ENCODE results near the gene KIAA0513. TPM values are rescaled to one million over a fixed set of nuclear protein-coding genes. Genes with fewer than 3 reads are reported as not detected.
A peak's percentile ranks its signal among the peaks of the same experiment; 100 is the strongest.

The KIAA0513 gene
- total RNA-seq, 1 experiment from 2014 or later, result 6.6 TPM

DNA sequence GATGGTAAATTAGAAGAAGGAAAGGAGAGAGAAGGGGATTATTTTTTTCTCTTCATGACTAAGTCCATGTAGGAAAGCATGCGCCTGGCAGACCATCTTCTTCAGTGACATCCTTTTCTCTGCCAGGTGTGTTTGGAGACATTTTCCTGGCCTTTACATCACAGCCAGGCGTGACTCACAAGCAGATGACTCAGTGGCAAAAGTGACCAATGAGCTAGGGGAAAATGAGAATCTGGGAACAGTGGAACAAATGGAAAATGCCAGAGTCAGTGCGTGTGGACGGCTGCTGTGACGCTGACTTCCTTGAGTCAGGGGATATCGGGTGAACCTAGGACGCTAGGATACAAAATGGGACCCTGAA lies 9.4 kb downstream of the KIAA0513 start:
- Histone ChIP-seq H3K4me2 (ENCODE audit: low read length) (peak overlapping the region; percentile 70), H3K9me2 (ENCODE audit: insufficient read depth) (no peaks in the 10 kb centered on the region), H3K79me2 (ENCODE audit: insufficient read depth, low read length) (no peaks in the 10 kb centered on the region), H3K27ac (ENCODE audit: low read depth, low read length) (peak overlapping the region; percentile 49), H2AFZ (ENCODE audit: low read depth, low read length, poor library complexity, severe bottlenecking) (peak overlapping the region; percentile 28), H3K4me3 (replicated peaks in 1 of 2; ENCODE audit: low read depth in 1 of 2, low read length in 2 of 2) (peak overlapping the region; percentile 3 to 32; a peak in 3 of 4 replicates), H3K27me3 (ENCODE audit: insufficient read depth, low read length) (no peaks in the 10 kb centered on the region; the same call in 1 of the 2 replicates), H4K20me1 (ENCODE audit: insufficient read depth) (no peaks in the 10 kb centered on the region), H3K9ac (ENCODE audit: low read length) (peak overlapping the region; percentile 36), H3K9me3 (ENCODE audit: control insufficient read depth in 1 of 2, insufficient read depth in 1 of 2, low read depth in 1 of 2, low read length in 2 of 2) (no peaks in the 10 kb centered on the region), H3K36me3 (ENCODE audit: control insufficient read depth in 1 of 2, insufficient read depth in 2 of 2, low read length in 2 of 2) (no peaks in the 10 kb centered on the region), H3K4me1 (ENCODE audit: control insufficient read depth in 1 of 2, insufficient read depth in 2 of 2, low read length in 2 of 2) (peaks cover 14 to 20% of the 10 kb centered on the region in 2 experiments)
- BruUV-seq (replicated peaks), result no TSS peak
- POLR2A ChIA-PET, result interaction anchor here (0.6 to 1.5 kb wide), 3 partner anchors 8 to 10 kb away, joined by 3 to 10 read pairs (median 4); partner anchors contain the start of gene KIAA0513
- DNase-seq (ENCODE audit: low read depth, low spot score) (peak; percentile 96), ATAC-seq (peak; percentile 91)
- CTCF ChIA-PET, result interaction anchor here (0.7 to 1.4 kb wide), 6 partner anchors 9 to 78 kb away, joined by 3 to 5 read pairs (median 4); partner anchors contain the start of gene KIAA0513
- intact Hi-C loops (cut with micrococcal nuclease), result no loop called here
- no peak for TF ChIP-seq EZH2phosphoT487 (IDR thresholded peaks at IDR 0.05; ENCODE audit: borderline replicate concordance)
- TF ChIP-seq POLR2AphosphoS5 (IDR thresholded peaks at IDR 0.05; ENCODE audit: low read depth, low read length), result peak; percentile 62; the same call in 1 of the 2 replicates
- peak; percentile 76 for TF ChIP-seq YY1 (IDR thresholded peaks at IDR 0.05; ENCODE audit: extremely low read depth, insufficient replicate concordance, low read depth, low read length)
- no peak for TF ChIP-seq POLR2A (IDR thresholded peaks at IDR 0.05; ENCODE audit: borderline replicate concordance, extremely low read depth, insufficient read depth, insufficient read length)
- peak; percentile 66 for TF ChIP-seq TCF7L2 (IDR thresholded peaks at IDR 0.05; ENCODE audit: borderline replicate concordance, extremely low read depth, insufficient read depth, insufficient read length)
- RAD21 ChIA-PET (ENCODE audit: low non-redundant PET in 1 of 2, low total read pairs in 2 of 2, uncharacterized antibody in 2 of 2, unreplicated experiment in 2 of 2), result no interaction called here

DNA sequence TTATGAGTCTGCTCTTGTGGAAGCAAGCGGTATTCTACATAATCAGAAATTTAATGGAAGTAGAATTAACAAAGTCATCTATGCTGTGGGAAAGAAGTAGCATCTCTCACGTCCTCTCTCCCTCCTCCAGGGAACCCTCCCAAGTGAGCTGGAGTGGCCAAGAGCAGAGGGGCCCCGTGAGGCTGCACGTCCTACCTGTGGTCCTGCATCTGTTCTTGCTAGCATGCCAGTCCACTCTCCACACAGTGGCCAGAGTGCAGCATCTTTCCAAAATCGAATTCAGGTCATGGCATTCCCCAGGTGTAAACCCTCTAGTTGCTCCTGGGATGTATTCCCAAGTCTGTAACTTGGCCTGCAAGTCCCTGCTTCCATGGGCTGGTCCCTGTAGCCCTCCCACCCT lies 10.1 kb downstream of the KIAA0513 start:
- RAD21 ChIA-PET (ENCODE audit: low non-redundant PET in 1 of 2, low total read pairs in 2 of 2, uncharacterized antibody in 2 of 2, unreplicated experiment in 2 of 2), result no interaction called here
- DNase-seq (ENCODE audit: low read depth, low spot score) (no peak), ATAC-seq (no peak)
- Histone ChIP-seq H3K9me2 (ENCODE audit: insufficient read depth) (no peaks in the 10 kb centered on the region), H3K4me3 (replicated peaks in 1 of 2; ENCODE audit: low read depth in 1 of 2, low read length in 2 of 2) (peak overlapping the region in 1 of 2 experiments; percentile 32; a peak in 2 of 4 replicates), H3K4me1 (ENCODE audit: control insufficient read depth in 1 of 2, insufficient read depth in 2 of 2, low read length in 2 of 2) (peaks cover 14 to 20% of the 10 kb centered on the region in 2 experiments), H3K9ac (ENCODE audit: low read length) (peak overlapping the region; percentile 36), H2AFZ (ENCODE audit: low read depth, low read length, poor library complexity, severe bottlenecking) (peak overlapping the region; percentile 28), H3K27ac (ENCODE audit: low read depth, low read length) (peak overlapping the region; percentile 49; the same call in 1 of the 2 replicates), H4K20me1 (ENCODE audit: insufficient read depth) (no peaks in the 10 kb centered on the region), H3K9me3 (ENCODE audit: control insufficient read depth in 1 of 2, insufficient read depth in 1 of 2, low read depth in 1 of 2, low read length in 2 of 2) (no peaks in the 10 kb centered on the region), H3K27me3 (ENCODE audit: insufficient read depth, low read length) (no peaks in the 10 kb centered on the region; the same call in 1 of the 2 replicates), H3K4me2 (ENCODE audit: low read length) (peak overlapping the region; percentile 70), H3K79me2 (ENCODE audit: insufficient read depth, low read length) (no peaks in the 10 kb centered on the region), H3K36me3 (ENCODE audit: control insufficient read depth in 1 of 2, insufficient read depth in 2 of 2, low read length in 2 of 2) (no peaks in the 10 kb centered on the region)
- no TSS peak for BruUV-seq (replicated peaks)
- intact Hi-C loops (cut with micrococcal nuclease), result no loop called here
- CTCF ChIA-PET, result interaction anchor here (0.8 to 1.4 kb wide), 5 partner anchors 9 to 67 kb away, joined by 3 to 5 read pairs (median 5); partner anchors contain the start of gene KIAA0513
- POLR2A ChIA-PET, result interaction anchor here (1.0 to 1.5 kb wide), 2 partner anchors 9 to 10 kb away, joined by 4 to 10 read pairs; partner anchors contain the start of gene KIAA0513
- TF ChIP-seq SIN3A (IDR thresholded peaks at IDR 0.05; ENCODE audit: low read depth), result no peak
- TF ChIP-seq SRF (IDR thresholded peaks at IDR 0.05; ENCODE audit: low read depth), result no peak
- TF ChIP-seq POLR2A (IDR thresholded peaks at IDR 0.05; ENCODE audit: borderline replicate concordance, extremely low read depth, insufficient read depth, insufficient read length), result no peak
- TF ChIP-seq EGR1 (IDR thresholded peaks at IDR 0.05; ENCODE audit: low read depth), result no peak
- TF ChIP-seq, protein P1, sequence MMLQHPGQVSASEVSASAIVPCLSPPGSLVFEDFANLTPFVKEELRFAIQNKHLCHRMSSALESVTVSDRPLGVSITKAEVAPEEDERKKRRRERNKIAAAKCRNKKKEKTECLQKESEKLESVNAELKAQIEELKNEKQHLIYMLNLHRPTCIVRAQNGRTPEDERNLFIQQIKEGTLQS (IDR thresholded peaks at IDR 0.05), result no peak
- no peak for TF ChIP-seq EZH2phosphoT487 (IDR thresholded peaks at IDR 0.05; ENCODE audit: borderline replicate concordance)
- no peak for TF ChIP-seq SP1 (IDR thresholded peaks at IDR 0.05; ENCODE audit: low read depth)
- TF ChIP-seq EZH2 (IDR thresholded peaks at IDR 0.05), result no peak
- no peak for TF ChIP-seq JUND (IDR thresholded peaks at IDR 0.05)
- TF ChIP-seq, protein P2, sequence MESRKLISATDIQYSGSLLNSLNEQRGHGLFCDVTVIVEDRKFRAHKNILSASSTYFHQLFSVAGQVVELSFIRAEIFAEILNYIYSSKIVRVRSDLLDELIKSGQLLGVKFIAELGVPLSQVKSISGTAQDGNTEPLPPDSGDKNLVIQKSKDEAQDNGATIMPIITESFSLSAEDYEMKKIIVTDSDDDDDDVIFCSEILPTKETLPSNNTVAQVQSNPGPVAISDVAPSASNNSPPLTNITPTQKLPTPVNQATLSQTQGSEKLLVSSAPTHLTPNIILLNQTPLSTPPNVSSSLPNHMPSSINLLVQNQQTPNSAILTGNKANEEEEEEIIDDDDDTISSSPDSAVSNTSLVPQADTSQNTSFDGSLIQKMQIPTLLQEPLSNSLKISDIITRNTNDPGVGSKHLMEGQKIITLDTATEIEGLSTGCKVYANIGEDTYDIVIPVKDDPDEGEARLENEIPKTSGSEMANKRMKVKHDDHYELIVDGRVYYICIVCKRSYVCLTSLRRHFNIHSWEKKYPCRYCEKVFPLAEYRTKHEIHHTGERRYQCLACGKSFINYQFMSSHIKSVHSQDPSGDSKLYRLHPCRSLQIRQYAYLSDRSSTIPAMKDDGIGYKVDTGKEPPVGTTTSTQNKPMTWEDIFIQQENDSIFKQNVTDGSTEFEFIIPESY (IDR thresholded peaks at IDR 0.05; ENCODE audit: extremely low read depth, insufficient replicate concordance, low read length), result no peak
- no peak for TF ChIP-seq CBX3 (IDR thresholded peaks at IDR 0.05; ENCODE audit: low read depth)
- TF ChIP-seq, protein P3, sequence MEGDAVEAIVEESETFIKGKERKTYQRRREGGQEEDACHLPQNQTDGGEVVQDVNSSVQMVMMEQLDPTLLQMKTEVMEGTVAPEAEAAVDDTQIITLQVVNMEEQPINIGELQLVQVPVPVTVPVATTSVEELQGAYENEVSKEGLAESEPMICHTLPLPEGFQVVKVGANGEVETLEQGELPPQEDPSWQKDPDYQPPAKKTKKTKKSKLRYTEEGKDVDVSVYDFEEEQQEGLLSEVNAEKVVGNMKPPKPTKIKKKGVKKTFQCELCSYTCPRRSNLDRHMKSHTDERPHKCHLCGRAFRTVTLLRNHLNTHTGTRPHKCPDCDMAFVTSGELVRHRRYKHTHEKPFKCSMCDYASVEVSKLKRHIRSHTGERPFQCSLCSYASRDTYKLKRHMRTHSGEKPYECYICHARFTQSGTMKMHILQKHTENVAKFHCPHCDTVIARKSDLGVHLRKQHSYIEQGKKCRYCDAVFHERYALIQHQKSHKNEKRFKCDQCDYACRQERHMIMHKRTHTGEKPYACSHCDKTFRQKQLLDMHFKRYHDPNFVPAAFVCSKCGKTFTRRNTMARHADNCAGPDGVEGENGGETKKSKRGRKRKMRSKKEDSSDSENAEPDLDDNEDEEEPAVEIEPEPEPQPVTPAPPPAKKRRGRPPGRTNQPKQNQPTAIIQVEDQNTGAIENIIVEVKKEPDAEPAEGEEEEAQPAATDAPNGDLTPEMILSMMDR (IDR thresholded peaks at IDR 0.05 in 2 of 3, conservative IDR thresholded peaks at IDR 0.05 in 1 of 3; ENCODE audit: borderline replicate concordance in 1 of 3, insufficient read depth in 1 of 3, low read depth in 2 of 3, low read length in 2 of 3), result no peak
- TF ChIP-seq POLR2AphosphoS5 (IDR thresholded peaks at IDR 0.05; ENCODE audit: low read depth, low read length), result no peak
- TF ChIP-seq ZFX (IDR thresholded peaks at IDR 0.05), result no peak
